Ovary (tissue), 9 donors: ENCODE results near the gene ERMAP. TPM values are rescaled to one million over a fixed set of nuclear protein-coding genes. Genes with fewer than 3 reads are reported as not detected.

Experiments
- DNase-seq, 5 donors: peaks; one replicate each; pipeline ENCODE4 v3.0.0-alpha.2; 2019 to 2020
- H3K27ac ChIP-seq, 2 donors: fragments of 200-600 bp; one replicate each; pipeline versions ENCODE4 v1.5.1 to v1.8.0; 2019 to 2022
- H3K27me3 ChIP-seq: fragments of 200-600 bp; one replicate; pipeline ENCODE4 v1.8.0; 2022
- H3K36me3 ChIP-seq: fragments of 200-600 bp; sonication (generic); one replicate; pipeline ENCODE4 v1.5.1; 2019
- H3K4me1 ChIP-seq: one replicate; pipeline ENCODE4 v1.8.1; 2013; ENCODE audit warnings: mild to moderate bottlenecking, moderate library complexity; ENCODE audit not compliant: insufficient read depth
- H3K4me3 ChIP-seq: fragments of 200-600 bp; sonication (generic); one replicate; pipeline ENCODE4 v1.5.1; 2017
- H3K9me3 ChIP-seq, 2 donors: fragments of 200-600 bp in 1 of 2; sonication (generic) in 1 of 2; one replicate each; pipeline versions ENCODE4 v1.5.1 to v1.8.1; 2013 to 2019; ENCODE audit warnings: mild to moderate bottlenecking in 1 of 2, moderate library complexity in 1 of 2
- CTCF ChIP-seq, 3 donors: fragments of 450-650 bp in 2 of 3; fragments of 200-600 bp in 1 of 3; IDR thresholded peaks; one replicate each; pipeline versions ENCODE4 v1.5.1 to v1.8.0; 2016 to 2022; ENCODE audit warnings: antibody characterized with exemption in 3 of 3, mild to moderate bottlenecking in 1 of 3
- EP300 ChIP-seq: sonication (generic); formaldehyde crosslinking; IDR thresholded peaks from one replicate; pipeline ENCODE4 v1.6.1; 2017; ENCODE audit warnings: antibody characterized with exemption
- POLR2A ChIP-seq: fragments of 450-650 bp; IDR thresholded peaks from one replicate; pipeline ENCODE4 v1.6.1; 2017; ENCODE audit warnings: antibody characterized with exemption, mild to moderate bottlenecking, moderate library complexity
- WGBS, 3 donors: extraction: QIAGEN DNeasy Blood & Tissue Kit in 1 of 3; methylation state at CpG; one replicate each; pipeline versions ENCODE4 v1.1.5 to v1.1.7; 2013 to 2017; 5-methylcytosine and 5-hydroxymethylcytosine counted together
- intact Hi-C, 4 donors: fragments of 100-400 bp; cut with DNase I; formaldehyde crosslinking; loops; one replicate each; pipeline versions ENCODE4 v1.11.0 to v1.15.1; 2022 to 2023
- polyA plus RNA-seq, 2 donors: library from polyadenylated mRNA; stranded (reverse); fragments of 200-250 nt in 1 of 2; fragments of 350-450 nt in 1 of 2; fragmentation: Illumina TruSeq in 1 of 2; extraction: RNeasy Lipid Tissue Mini Kit (QIAGEN cat#74804) in 1 of 2; gene quantifications; one replicate each; pipeline ENCODE4 v1.2.3, GENCODE V29; 2013 to 2014
- total RNA-seq, 7 donors: library from RNA; depleted of rRNA in 2 of 7; stranded (reverse); fragments of >200 nt in 2 of 7; fragmentation: NEBNext Ultra II Directional in 3 of 7; extraction: Animal tissue kit (Norgen Biotek cat#: 25700) in 3 of 7; gene quantifications; one replicate each; pipeline versions ENCODE4 v1.1.0 to v1.2.4, GENCODE V29; 2016 to 2023
- donor health status: DM: no; HTN: no; CAD: no; lungs with moderate emphysema.
- donor health status: DM: no; HTN: no; CAD: no.
- donor health status: Bipolar disorder and iron deficiency.
- donor health status: DM: yes; HTN: yes; CAD: no.
- donor health status: DM: no; HTN: no; CAD: no.
- donor health status: DM: yes; HTN: yes; CAD: no.

Gene ERMAP
- total and polyA plus RNA-seq, 9 donors, result 3.2 to 12.8 (median 7.7) TPM

DNA sequence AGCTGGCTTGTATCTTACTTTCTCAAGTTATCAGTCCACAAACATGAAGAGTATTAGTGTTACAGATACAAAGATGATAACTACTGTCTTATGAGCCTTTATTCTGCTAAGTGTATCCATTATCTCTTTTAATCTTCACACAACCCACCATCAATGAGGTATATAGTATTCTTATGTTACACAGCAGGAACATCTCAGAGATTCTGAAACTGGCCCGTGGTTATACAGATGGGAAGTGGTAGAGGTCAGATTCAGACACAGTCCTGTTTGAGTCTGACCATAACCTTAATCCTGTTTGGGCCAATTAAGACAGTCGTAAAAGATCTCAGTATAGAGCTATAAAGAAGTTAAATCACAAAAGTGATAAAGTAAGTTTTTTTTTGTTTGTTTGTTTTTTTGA, 37.2 kb upstream of the ERMAP start:
- Histone ChIP-seq H3K36me3 (no peaks in the 10 kb centered on the region), H3K4me3 (no peak overlapping the region), H3K27me3 (no peaks in the 10 kb centered on the region), H3K27ac (no peak overlapping the region), H3K4me1 (no peaks in the 10 kb centered on the region), H3K9me3 (no peaks in the 10 kb centered on the region)
- WGBS, 3 donors, result 77 to 86% (median 80%) methylated on average over 2 of the region's 2 CpGs
- intact Hi-C loops, result loop anchor here in 2 of 4 donors (10.0 kb wide), 1 partner anchor 285 kb away; no protein-coding TSS in a partner anchor
- no peak for DNase-seq
- no peak for TF ChIP-seq CTCF (IDR thresholded peaks at IDR 0.05)
- TF ChIP-seq POLR2A, result no peak
- no peak for TF ChIP-seq EP300

DNA sequence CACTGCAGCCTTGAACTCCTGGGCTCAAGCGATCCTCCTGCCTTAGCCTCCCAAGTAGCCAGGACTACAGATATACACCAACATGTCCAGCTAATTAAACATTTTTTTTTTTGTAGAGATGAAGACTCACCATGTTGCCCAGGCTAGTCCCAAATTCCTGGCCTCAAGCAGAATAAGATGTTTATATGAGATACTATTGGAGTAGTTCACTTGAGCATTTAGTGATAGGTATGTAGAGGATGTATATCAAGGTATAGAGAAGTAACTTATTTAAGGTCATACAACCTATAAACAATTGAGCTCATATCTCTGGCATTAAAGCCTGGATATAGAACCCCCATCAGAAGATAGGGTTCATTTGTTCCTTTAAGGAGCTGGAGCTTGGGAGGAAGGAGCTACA, 36.7 kb upstream of the ERMAP start:
- WGBS, 3 donors, result 92 to 95% (median 93%) methylated on average over 1 of the region's 1 CpG
- no peak for TF ChIP-seq CTCF (IDR thresholded peaks at IDR 0.05)
- TF ChIP-seq POLR2A, result no peak
- no peak for TF ChIP-seq EP300
- H3K36me3 ChIP-seq, result no peaks in the 10 kb centered on the region
- H3K27ac ChIP-seq, result no peak overlapping the region
- no peak for DNase-seq
- no peaks in the 10 kb centered on the region for H3K27me3 ChIP-seq
- peaks cover 2% of the 10 kb centered on the region for H3K4me1 ChIP-seq
- intact Hi-C loops, result loop anchor here in 1 of 4 donors (10.0 kb wide), 1 partner anchor 285 kb away; no protein-coding TSS in a partner anchor
- H3K9me3 ChIP-seq, result no peaks in the 10 kb centered on the region
- no peak overlapping the region for H3K4me3 ChIP-seq

DNA sequence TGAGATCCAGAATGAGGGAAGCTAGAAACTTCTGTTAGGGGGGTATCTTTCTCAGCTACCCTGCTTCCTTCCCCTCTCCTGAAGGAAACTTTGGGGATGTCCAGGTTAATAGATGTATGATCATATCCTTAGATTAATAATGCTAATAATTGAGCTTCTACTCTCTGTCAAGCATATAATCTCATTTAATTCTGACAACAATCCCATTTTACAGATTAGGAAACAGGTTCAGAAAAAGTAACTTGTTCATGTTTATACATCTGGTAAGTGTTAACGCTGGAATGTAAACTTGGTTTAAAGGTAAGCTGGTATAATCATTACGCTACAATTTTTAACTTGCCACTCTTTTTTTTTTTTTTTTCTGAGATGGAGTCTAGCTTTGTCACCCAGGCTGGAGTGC, 33.8 kb upstream of the ERMAP start:
- peaks cover 5% of the 10 kb centered on the region for H3K4me1 ChIP-seq
- whole genome bisulfite sequencing, 3 donors, result 95 to 96% (median 96%) methylated on average over 2 of the region's 2 CpGs
- no peak for DNase-seq
- TF ChIP-seq EP300, result no peak
- TF ChIP-seq POLR2A, result no peak
- TF ChIP-seq CTCF (IDR thresholded peaks at IDR 0.05), result no peak
- intact Hi-C loops, result loop anchor here in 1 of 4 donors (10.0 kb wide), 1 partner anchor 282 kb away; no protein-coding TSS in a partner anchor
- no peaks in the 10 kb centered on the region for H3K27me3 ChIP-seq
- H3K4me3 ChIP-seq, result no peak overlapping the region
- no peaks in the 10 kb centered on the region for H3K36me3 ChIP-seq
- no peaks in the 10 kb centered on the region for H3K9me3 ChIP-seq
- H3K27ac ChIP-seq, result no peak overlapping the region

GRCh38 chr1:42784547-42784945, 32.4 kb upstream of the ERMAP start:
- Histone ChIP-seq H3K9me3 (no peaks in the 10 kb centered on the region), H3K36me3 (no peaks in the 10 kb centered on the region), H3K27ac (no peak overlapping the region), H3K4me3 (no peak overlapping the region), H3K27me3 (no peaks in the 10 kb centered on the region), H3K4me1 (peaks cover 5% of the 10 kb centered on the region)
- 68 to 83% (median 81%) methylated on average over 18 of the region's 18 CpGs for WGBS, 3 donors
- no peak for DNase-seq
- intact Hi-C loops, result loop anchor here in 1 of 4 donors (10.0 kb wide), 1 partner anchor 280 kb away; no protein-coding TSS in a partner anchor
- TF ChIP-seq CTCF (IDR thresholded peaks at IDR 0.05) (no peak), POLR2A (no peak)
